Ascending aorta (tissue), 2 donors: Measurements from ENCODE around the gene TSPAN11. TPM values are rescaled to one million over a fixed set of nuclear protein-coding genes. Genes with fewer than 3 reads are reported as not detected.

Experiments
- DNase-seq, 2 donors: peaks; one replicate each; pipeline ENCODE4 v3.0.0-alpha.2; 2019; ENCODE audit warnings: low spot score in 2 of 2
- H3K27ac ChIP-seq, 2 donors: fragments of 200-600 bp; sonication (generic); one replicate each; pipeline ENCODE4 v1.5.1; 2016 to 2017; ENCODE audit warnings: mild to moderate bottlenecking in 1 of 2
- H3K27me3 ChIP-seq: fragments of 200-600 bp; sonication (generic); one replicate; pipeline ENCODE4 v1.5.1; 2017
- H3K36me3 ChIP-seq, 2 donors: fragments of 200-600 bp; sonication (generic); one replicate each; pipeline ENCODE4 v1.5.1; 2016
- H3K4me1 ChIP-seq, 2 donors: fragments of 200-600 bp; sonication (generic); one replicate each; pipeline ENCODE4 v1.5.1; 2016 to 2017; ENCODE audit warnings: mild to moderate bottlenecking in 1 of 2
- H3K4me3 ChIP-seq, 2 donors: fragments of 200-600 bp; sonication (generic); one replicate each; pipeline ENCODE4 v1.5.1; 2016 to 2017; ENCODE audit warnings: mild to moderate bottlenecking in 1 of 2
- H3K9me3 ChIP-seq, 2 donors: fragments of 200-600 bp; sonication (generic); one replicate each; pipeline ENCODE4 v1.5.1; 2016
- CTCF ChIP-seq, 3 experiments: fragments of 200-600 bp in 2 of 3; fragments of 450-650 bp in 1 of 3; sonication (generic) in 2 of 3; IDR thresholded peaks; one replicate each; pipeline ENCODE4 v1.5.1; 2016 to 2019; ENCODE audit warnings: antibody characterized with exemption in 3 of 3, mild to moderate bottlenecking in 1 of 3, moderate library complexity in 1 of 3
- intact Hi-C: fragments of 100-400 bp; cut with DNase I; formaldehyde crosslinking; loops from one replicate; pipeline ENCODE4 v1.15.1; 2023
- total RNA-seq: library from RNA; depleted of rRNA; stranded (reverse); fragments of >200 nt; gene quantifications from one replicate; pipeline ENCODE4 v1.1.0, GENCODE V29; 2016

TSPAN11 gene
- total RNA-seq, 1 donor from 2014 or later, result 5.2 TPM

DNA sequence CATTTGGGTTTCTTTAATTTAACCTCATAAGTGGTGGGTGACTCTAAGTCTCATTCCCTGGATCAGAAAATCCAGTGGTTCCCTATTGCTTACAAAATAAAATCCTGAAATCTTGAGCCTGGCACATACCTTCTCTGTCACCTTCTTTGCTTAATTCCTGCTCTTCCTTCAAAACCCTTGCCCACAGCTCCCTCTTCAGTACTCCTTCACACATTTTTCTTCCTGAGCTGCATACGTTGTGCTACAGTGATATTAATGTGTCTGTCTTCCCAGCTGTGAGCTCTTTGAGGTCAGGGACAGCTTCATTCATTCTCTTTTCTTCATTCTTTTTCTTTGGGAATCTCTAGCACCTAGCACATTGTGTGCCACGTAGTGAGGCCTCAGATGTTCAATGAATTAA is 9.5 kb downstream of the TSPAN11 start:
- no peaks in the 10 kb centered on the region for H3K36me3 ChIP-seq
- no peak overlapping the region for H3K27ac ChIP-seq
- TF ChIP-seq CTCF (IDR thresholded peaks at IDR 0.05), result no peak
- intact Hi-C loops, result no loop called here
- H3K4me3 ChIP-seq, result no peak overlapping the region
- no peak for DNase-seq
- no peaks in the 10 kb centered on the region for H3K9me3 ChIP-seq
- no peaks in the 10 kb centered on the region for H3K27me3 ChIP-seq
- no peaks in the 10 kb centered on the region for H3K4me1 ChIP-seq

DNA sequence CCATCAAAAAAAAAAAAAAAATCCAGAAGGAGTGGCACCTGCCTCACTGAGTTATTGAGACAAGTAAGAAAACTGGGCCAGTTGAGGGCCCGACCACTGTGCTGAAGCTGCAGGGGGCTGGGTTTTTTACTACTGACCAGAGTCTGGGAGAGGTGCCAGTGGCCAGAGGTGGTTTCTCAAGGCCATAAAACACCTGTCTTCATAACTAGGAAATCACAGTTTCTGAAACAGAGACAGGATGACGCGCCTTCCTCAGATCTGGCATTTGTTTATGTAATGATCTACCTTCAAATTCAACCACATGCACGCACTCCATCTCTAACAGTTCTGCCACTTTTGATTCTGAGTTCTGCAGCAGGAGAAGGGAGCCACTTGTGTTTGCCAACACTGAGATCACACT is 12.7 kb downstream of the TSPAN11 start:
- H3K9me3 ChIP-seq, result no peaks in the 10 kb centered on the region
- peak in 1 of 2 donors; percentile 4 for DNase-seq
- intact Hi-C loops, result no loop called here
- no peaks in the 10 kb centered on the region for H3K27me3 ChIP-seq
- no peak overlapping the region for H3K4me3 ChIP-seq
- TF ChIP-seq CTCF (IDR thresholded peaks at IDR 0.05), result no peak
- H3K4me1 ChIP-seq, result no peaks in the 10 kb centered on the region
- H3K36me3 ChIP-seq, result no peaks in the 10 kb centered on the region
- H3K27ac ChIP-seq, result no peak overlapping the region

DNA sequence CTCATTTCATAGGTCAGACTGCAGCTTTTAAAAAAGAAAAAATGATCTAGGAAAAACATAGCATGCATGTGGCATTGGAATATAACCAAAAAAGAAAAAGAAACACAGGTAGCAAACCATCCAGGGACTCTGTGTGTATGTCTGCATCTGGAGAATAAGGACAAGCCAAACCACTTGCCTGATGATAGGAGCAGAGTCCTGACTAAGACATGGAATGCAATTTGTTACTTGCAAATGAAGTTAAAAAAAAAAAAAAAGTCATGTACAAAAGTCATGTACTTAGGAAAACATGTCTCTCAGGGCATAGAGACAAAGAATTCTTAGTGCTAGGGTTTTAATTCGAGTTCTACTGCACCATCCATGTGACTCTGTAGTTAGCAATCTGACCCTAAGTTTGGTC is 15.9 kb downstream of the TSPAN11 start:
- H3K27ac ChIP-seq, result no peak overlapping the region
- no peak for DNase-seq
- no peak overlapping the region for H3K4me3 ChIP-seq
- no peaks in the 10 kb centered on the region for H3K36me3 ChIP-seq
- H3K27me3 ChIP-seq, result no peaks in the 10 kb centered on the region
- intact Hi-C loops, result no loop called here
- no peaks in the 10 kb centered on the region for H3K4me1 ChIP-seq
- H3K9me3 ChIP-seq, result no peaks in the 10 kb centered on the region
- no peak for TF ChIP-seq CTCF (IDR thresholded peaks at IDR 0.05)

DNA sequence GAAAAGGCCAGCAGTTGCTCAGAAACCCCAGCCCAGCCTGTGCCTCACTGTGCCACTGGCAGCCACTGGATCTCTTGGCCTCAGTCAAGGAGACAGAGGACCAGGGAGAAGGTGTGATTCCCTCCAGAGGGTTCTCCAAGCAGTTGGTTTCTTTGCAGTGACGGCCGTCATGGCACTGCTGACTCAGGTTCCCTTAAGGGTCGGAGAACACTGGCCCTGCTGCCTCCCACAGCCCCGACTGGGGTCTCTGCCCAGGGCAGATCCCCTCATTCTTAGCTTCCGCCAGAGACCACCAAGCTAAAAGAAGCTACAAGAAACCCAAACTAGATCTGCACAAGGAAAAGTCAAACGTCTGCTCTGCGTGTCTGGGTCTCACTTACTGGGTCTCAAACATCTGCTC is 16.4 kb downstream of the TSPAN11 start:
- no peak for TF ChIP-seq CTCF (IDR thresholded peaks at IDR 0.05)
- Histone ChIP-seq H3K36me3 (no peaks in the 10 kb centered on the region), H3K27ac (no peak overlapping the region), H3K9me3 (no peaks in the 10 kb centered on the region), H3K4me3 (no peak overlapping the region), H3K27me3 (no peaks in the 10 kb centered on the region), H3K4me1 (no peaks in the 10 kb centered on the region)
- peak in 1 of 2 donors; percentile 25 for DNase-seq
- intact Hi-C loops, result no loop called here

- intact Hi-C loops, result no loop called here
- DNase-seq, result no peak
- H3K9me3 ChIP-seq, result no peaks in the 10 kb centered on the region
- no peaks in the 10 kb centered on the region for H3K36me3 ChIP-seq
- H3K4me1 ChIP-seq, result no peaks in the 10 kb centered on the region
- no peak overlapping the region for H3K4me3 ChIP-seq
- H3K27me3 ChIP-seq, result no peaks in the 10 kb centered on the region
- TF ChIP-seq CTCF (IDR thresholded peaks at IDR 0.05), result no peak
- no peak overlapping the region for H3K27ac ChIP-seq
These were observed 19.1 kb downstream of the TSPAN11 start for GRCh38 chr12:30945443-30946164.

GRCh38 chr12:30952015-30952414 is 25.5 kb downstream of the TSPAN11 start:
- Histone ChIP-seq H3K36me3 (no peaks in the 10 kb centered on the region), H3K4me1 (no peaks in the 10 kb centered on the region), H3K27me3 (no peaks in the 10 kb centered on the region), H3K9me3 (no peaks in the 10 kb centered on the region), H3K4me3 (no peak overlapping the region), H3K27ac (no peak overlapping the region)
- intact Hi-C loops, result no loop called here
- TF ChIP-seq CTCF (IDR thresholded peaks at IDR 0.05), result no peak
- DNase-seq, result no peak
